Activated CD8-positive, alpha-beta memory T cell treated with anti-CD3 and anti-CD28 coated beads for 48 hours (primary cell): ENCODE data around the gene SLC16A5.
"Not testable (repeated sequence)": the region's sequence is repeated elsewhere in the genome, so short reads cannot be mapped to it uniquely, and the experiment has no call there.

Experiments
- DNase-seq, 3 experiments: peaks; one replicate each; pipeline ENCODE4 v3.0.0-alpha.2; 2020; ENCODE audit warnings: low read depth in 2 of 3, low spot score in 2 of 3

Gene SLC16A5, protein sequence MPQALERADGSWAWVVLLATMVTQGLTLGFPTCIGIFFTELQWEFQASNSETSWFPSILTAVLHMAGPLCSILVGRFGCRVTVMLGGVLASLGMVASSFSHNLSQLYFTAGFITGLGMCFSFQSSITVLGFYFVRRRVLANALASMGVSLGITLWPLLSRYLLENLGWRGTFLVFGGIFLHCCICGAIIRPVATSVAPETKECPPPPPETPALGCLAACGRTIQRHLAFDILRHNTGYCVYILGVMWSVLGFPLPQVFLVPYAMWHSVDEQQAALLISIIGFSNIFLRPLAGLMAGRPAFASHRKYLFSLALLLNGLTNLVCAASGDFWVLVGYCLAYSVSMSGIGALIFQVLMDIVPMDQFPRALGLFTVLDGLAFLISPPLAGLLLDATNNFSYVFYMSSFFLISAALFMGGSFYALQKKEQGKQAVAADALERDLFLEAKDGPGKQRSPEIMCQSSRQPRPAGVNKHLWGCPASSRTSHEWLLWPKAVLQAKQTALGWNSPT

DNA sequence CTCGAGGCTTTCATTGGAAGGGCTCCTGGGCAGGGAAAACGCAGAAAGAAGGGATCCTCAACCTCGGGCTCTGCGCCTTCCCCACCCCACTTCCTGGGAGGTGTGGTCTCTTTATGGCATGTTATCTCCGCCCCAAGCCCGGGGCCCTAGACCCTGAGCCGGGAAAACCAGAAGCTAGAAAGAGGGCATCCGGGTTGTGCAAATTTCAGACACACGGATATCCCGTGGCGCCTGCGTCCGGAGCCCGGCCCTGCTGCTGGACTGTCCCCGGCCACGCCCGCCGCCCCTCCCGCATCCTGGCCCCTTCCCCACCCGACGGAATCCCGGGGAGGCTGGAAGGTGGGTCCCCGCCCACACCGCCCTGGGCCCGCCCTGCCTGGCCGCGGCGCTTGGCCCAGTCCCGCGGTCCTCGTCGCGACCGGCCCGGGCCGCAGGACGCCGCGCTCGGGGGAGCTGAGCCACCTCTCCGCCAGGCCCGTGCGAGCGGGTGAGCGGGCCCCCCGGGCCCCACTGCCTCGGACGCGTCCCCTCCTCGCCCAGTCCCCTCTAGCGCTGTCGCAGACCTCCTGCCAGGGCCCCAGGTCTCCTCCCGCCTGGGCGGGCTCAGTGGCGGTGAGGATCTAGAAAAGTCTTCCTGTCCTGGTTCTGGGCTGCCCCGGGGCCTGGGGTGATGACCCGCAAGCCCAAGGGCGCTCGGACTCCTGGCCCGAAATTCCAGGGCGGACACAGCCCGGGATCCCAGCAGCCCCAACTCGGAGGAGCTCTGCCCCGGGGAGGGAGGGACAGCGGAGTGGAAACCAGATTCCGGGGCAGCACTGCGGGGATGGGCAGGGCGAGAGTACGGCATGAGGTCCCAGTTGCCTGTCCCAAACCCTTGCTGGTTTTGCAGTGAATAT is at the start of gene SLC16A5:
Gene SLC16A5 (plus strand): TSS at position 397 of the 896 bp plus-strand sequence. CDS start 5,683 bp downstream, outside the sequence.
- no peak for DNase-seq

DNA sequence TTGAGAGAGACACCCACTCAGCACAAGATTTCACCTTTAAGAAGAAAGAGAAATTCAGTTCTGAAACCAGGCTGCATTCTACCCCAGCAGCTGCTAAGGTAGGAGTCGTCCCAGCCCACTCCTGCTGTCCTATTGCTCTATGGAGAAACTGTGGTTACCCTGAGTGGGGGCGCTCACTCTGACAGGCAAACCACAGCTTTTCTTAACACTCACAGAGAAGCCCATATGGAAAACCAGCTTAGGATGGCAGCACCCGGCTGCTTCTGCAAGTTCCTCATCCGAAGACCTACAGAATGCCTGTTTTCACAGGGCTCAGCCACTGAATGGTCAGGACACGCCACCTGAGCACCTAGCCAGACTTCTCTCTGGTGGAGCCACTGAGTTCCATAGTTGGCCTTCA is 48.5 kb upstream of the SLC16A5 start:
- no peak for DNase-seq

- no peak for DNase-seq
Measured at GRCh38 chr17:75041656-75042280, 46.0 kb upstream of the SLC16A5 start.

GRCh38 chr17:75043789-75044188 is 44.0 kb upstream of the SLC16A5 start:
- DNase-seq, result not testable (repeated sequence)

- DNase-seq, result no peak
Measured at GRCh38 chr17:75044716-75045115, 43.0 kb upstream of the SLC16A5 start.

- DNase-seq, result not testable (repeated sequence)
Measured at GRCh38 chr17:75045946-75046406, 41.8 kb upstream of the SLC16A5 start.

- peak; percentile 86 to 96 (median 87) for DNase-seq
Measured at GRCh38 chr17:75046407-75047289, 41.1 kb upstream of the SLC16A5 start, which contains the start of the genes ATP5PD and KCTD2. Gene ATP5PD, minus strand, starts transcription at chr17:75046969. Its CDS starts 4,319 bp downstream, at chr17:75042650. Gene KCTD2, plus strand, starts transcription at chr17:75047225. Its CDS starts 26 bp downstream, at chr17:75047251.

DNA sequence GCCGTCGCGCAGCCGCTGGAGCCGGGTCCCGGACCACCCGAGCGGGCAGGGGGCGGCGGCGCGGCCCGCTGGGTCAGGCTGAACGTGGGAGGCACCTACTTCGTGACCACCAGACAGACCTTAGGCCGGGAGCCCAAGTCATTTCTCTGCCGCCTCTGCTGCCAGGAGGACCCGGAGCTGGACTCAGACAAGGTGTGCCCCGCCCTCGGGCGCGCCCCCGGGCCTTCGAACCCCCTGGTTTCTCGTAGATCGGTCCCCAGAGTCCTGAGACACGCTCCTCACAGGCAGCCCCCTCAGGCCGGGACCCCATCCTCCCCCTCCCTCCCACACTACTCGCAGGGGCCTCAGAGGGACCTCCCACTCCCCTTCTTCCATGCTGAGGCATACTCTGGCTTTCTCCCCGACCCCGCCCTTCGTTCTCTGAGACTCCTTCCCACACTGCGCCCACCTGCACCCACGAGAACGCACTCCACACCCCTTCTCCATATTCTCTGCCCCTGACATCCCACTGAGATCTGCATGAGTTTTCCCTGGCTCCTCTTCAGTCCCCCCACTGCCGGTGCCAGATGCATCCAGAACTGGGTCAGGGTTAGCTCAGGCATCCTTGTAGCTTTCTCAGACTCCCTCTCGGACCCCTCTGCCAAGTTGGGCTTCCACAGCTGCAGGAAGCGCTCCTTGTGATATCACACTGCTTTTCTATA is 40.2 kb upstream of the SLC16A5 start:
- no peak for DNase-seq

DNA sequence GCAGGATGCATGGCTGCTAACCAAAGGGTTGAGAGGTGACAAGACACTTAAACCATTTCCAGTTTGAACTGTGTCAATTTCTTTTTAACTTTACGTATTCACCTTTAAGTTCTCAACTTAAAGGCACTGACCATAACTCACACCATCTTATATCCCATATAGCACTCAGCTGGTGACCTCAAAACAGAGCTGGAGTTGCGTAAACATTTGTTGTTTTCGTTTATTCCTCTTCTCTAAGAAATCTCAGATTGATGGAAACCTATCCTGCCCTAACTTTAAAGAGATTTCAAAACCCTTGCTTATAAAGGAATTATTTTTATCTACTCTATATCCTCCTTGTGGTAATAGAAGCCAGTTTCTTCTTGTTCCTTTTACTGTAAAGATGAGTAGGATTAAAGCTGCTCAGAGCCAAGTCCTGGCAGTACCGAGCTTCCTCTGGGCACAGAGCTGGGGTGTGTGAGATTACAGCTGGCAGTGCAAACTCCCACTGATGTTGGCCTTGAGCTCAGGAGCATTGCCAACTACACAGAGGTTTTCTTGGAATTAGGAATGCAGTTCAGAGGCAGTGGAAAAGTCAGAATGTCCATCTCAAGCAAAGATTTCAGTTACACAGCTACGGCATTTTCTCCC is 39.4 kb upstream of the SLC16A5 start:
- DNase-seq, result no peak

DNA sequence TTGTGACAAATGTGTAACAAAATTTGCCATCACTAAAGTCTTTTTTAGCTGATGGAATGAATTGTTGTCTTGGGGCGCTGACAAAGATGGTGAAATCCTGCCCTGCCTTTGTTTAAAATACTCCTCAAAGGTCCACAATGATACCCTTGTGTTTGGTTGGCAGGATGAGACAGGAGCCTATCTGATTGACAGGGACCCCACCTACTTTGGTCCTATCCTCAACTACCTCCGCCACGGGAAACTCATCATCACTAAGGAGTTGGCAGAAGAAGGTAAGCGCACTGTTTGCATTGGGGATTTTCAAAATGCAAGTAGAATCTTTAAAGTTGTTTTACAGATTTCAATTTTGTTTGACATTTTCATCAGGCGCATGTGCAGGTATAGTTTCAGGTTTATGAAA is 38.7 kb upstream of the SLC16A5 start:
- no peak for DNase-seq

DNA sequence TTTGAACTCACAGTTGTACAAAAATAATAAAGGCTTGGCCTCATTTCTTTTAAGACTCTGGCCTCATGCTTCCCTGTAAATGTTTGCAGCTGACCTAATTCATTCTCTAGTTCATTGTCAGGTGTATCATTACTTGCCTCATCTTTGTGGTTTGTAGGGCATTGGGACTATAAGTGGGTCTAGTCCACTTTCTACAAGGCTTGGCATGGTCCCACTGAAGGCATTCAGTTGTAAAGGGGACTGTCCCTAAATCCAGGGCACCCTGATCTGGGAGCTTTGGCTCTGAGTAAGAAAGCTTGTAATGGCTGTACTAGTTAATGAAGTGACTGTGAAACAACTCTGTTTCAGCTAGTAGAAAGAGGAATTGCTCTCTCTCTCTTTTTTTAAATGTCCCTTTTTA is 38.0 kb upstream of the SLC16A5 start:
- DNase-seq, result no peak

GRCh38 chr17:75051941-75052340 is 35.8 kb upstream of the SLC16A5 start:
- DNase-seq, result no peak

DNA sequence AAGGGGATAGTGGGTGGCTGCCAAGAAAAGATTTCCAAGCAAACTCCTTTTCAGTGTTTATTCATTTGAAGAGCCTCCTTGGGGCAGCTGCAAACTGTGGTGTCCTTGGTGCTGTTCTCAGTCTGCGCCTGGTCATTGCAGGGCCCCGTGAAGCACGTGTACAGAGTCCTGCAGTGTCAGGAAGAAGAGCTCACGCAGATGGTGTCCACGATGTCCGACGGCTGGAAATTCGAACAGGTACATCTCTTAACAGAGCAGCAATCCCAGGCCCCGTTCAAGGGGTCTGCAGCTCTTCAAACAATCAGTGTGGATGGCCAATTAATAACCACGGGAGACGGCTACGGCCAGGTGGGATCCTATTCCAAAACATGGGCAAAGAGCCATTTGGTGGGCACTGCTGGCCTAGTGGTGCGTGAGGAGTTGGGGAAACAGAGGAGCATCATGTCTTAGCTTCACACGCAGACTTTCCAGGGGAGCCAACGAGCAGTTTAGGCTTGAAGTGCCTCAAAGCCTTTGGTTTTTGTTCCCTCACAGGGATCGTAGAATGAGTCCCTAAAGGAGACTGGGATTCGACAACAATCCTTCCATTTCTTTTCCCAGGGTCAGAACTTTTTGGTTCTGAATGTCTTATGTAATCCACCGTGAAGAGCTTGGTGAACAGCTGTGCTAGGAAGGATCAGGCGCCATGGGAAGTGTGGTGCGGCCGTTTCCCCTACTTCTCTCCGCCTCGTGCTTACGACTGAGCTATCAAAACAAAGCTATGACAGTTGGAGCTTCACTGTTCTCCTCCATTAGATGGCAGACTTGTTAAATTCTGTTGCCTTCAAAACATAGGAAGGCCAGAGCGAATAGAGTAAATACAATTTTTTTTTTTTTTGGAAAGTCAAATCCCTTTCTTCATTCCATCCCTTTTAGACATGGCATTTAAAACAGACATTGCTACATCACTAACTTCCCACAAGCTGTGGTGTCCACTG is 28.1 kb upstream of the SLC16A5 start:
- no peak for DNase-seq

DNA sequence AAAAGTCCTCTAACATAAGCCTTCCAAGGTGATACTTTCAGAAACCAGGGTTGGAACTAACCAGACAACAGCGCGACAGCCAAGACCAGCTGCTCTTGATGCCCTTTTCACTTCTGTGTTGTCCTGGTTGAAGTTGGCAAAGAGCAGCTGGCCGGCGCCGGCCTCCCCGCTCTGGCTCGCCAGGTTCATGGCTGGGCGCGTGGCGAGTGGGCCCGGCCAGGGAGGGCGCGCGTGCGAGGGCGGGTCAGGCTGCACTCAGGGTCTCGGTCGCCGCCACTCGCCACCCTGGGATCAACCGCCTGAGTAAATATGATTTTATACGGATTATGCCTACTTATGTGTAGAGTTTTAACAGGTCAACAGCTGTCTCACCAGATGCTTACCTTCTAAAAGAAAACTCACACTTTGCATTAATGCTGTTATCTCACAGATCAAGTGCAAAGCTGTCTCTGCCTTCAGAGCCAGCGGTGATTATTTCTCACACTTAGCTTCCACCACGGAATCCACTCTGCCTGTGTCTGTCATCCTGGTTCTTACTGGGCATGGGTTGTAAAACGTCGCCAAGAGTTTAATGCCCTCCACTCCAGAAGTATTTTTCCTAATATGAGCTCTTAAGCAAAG is 27.2 kb upstream of the SLC16A5 start:
- DNase-seq, result no peak

- DNase-seq, result no peak
Measured at GRCh38 chr17:75061055-75061438, 26.7 kb upstream of the SLC16A5 start.

GRCh38 chr17:75061618-75062017 is 26.1 kb upstream of the SLC16A5 start:
- no peak for DNase-seq

- DNase-seq, result no peak
Measured at GRCh38 chr17:75063201-75063600, 24.6 kb upstream of the SLC16A5 start.
